Lung (tissue), 12 donors: ENCODE data around the gene PARD6B. TPM values are rescaled to one million over a fixed set of nuclear protein-coding genes. Genes with fewer than 3 reads are reported as not detected.

Source experiments
- ATAC-seq: fragments of 200-7000 bp; cut with Tn5 transposase; one replicate; pipeline ENCODE4 v1.9.1; 2020; ENCODE audit warnings: moderate number of reproducible peaks; ENCODE audit not compliant: insufficient read depth, low FRiP score
- DNase-seq, 3 donors: peaks; one replicate each; pipeline ENCODE4 v3.0.0-alpha.2; 2013 to 2017
- H3K27ac ChIP-seq, 2 donors: one replicate each; pipeline ENCODE4 v1.5.1; 2013; ENCODE audit warnings: mild to moderate bottlenecking in 2 of 2, moderate library complexity in 2 of 2, control low read depth in 1 of 2, inconsistent platforms in 1 of 2, low read depth in 1 of 2, low read length in 1 of 2
- H3K27me3 ChIP-seq, 3 donors: one replicate each; pipeline ENCODE4 v1.5.1; 2013; ENCODE audit warnings: low read length in 2 of 3; ENCODE audit not compliant: control insufficient read depth in 3 of 3, insufficient read depth in 3 of 3
- H3K36me3 ChIP-seq, 4 donors: one replicate each; pipeline ENCODE4 v1.5.1; 2013; ENCODE audit warnings: low read length in 4 of 4, mild to moderate bottlenecking in 1 of 4, moderate library complexity in 1 of 4; ENCODE audit not compliant: control insufficient read depth in 4 of 4, insufficient read depth in 4 of 4
- H3K4me1 ChIP-seq, 5 donors: one replicate each; pipeline ENCODE4 v1.5.1; 2013; ENCODE audit warnings: low read length in 5 of 5, mild to moderate bottlenecking in 2 of 5, moderate library complexity in 1 of 5; ENCODE audit not compliant: control insufficient read depth in 5 of 5, insufficient read depth in 5 of 5
- H3K4me3 ChIP-seq: one replicate; pipeline ENCODE4 v1.5.1; 2013; ENCODE audit warnings: mild to moderate bottlenecking, control low read depth, moderate library complexity
- H3K9ac ChIP-seq, 2 donors: one replicate each; pipeline ENCODE4 v1.5.1; 2013; ENCODE audit warnings: low read length in 2 of 2, control low read depth in 1 of 2; ENCODE audit not compliant: insufficient read depth in 1 of 2
- H3K9me3 ChIP-seq, 4 donors: one replicate each; pipeline ENCODE4 v1.5.1; 2013; ENCODE audit warnings: low read length in 3 of 4, mild to moderate bottlenecking in 1 of 4, moderate library complexity in 1 of 4; ENCODE audit not compliant: control insufficient read depth in 4 of 4, insufficient read depth in 3 of 4
- CTCF ChIP-seq: IDR thresholded peaks from 2 replicates; pipeline ENCODE4 v1.5.1; 2012; ENCODE audit warnings: mild to moderate bottlenecking; ENCODE audit errors: control extremely low read depth, extremely low read depth
- WGBS, 2 donors: extraction: QIAGEN DNeasy Blood & Tissue Kit; methylation state at CpG; one replicate each; pipeline ENCODE4 v1.1.7; 2013; 5-methylcytosine and 5-hydroxymethylcytosine counted together
- polyA plus RNA-seq, 2 donors: library from polyadenylated mRNA; stranded (reverse); fragments of 200-250 nt; gene quantifications; one replicate each; pipeline ENCODE4 v1.2.1, GENCODE V29; 2013
- total RNA-seq, 2 donors: library from RNA; depleted of rRNA in 1 of 2; stranded (reverse); fragments of >200 nt in 1 of 2; gene quantifications; one replicate each; pipeline ENCODE4 v1.2.1, GENCODE V29; 2014 to 2021
- donor health status: control.
- donor health status: control.
- donor health status: Bipolar disorder and iron deficiency.
- donor health status: healthy.
- donor health status: DM: yes; HTN: yes; CAD: no.

Gene PARD6B
- total and polyA plus RNA-seq, 4 donors = 2.0 to 41.8 (median 25.8) TPM

GRCh38 chr20:50733644-50734349 is 2.4 kb downstream of the PARD6B start:
- no peak overlapping the region for H3K9ac ChIP-seq
- H3K9me3 ChIP-seq = no peaks in the 10 kb centered on the region
- peaks cover 0 to 15% (median 7%) of the 10 kb centered on the region in 3 donors for H3K27me3 ChIP-seq
- no peak overlapping the region for H3K27ac ChIP-seq
- no peak for ATAC-seq
- no peaks in the 10 kb centered on the region for H3K36me3 ChIP-seq
- H3K4me3 ChIP-seq = no peak overlapping the region
- 74 to 92% methylated on average over 1 of the region's 1 CpG for WGBS, 2 donors
- no peak for TF ChIP-seq CTCF
- H3K4me1 ChIP-seq = peaks cover 0 to 17% (median 4%) of the 10 kb centered on the region in 5 donors
- no peak for DNase-seq

DNA sequence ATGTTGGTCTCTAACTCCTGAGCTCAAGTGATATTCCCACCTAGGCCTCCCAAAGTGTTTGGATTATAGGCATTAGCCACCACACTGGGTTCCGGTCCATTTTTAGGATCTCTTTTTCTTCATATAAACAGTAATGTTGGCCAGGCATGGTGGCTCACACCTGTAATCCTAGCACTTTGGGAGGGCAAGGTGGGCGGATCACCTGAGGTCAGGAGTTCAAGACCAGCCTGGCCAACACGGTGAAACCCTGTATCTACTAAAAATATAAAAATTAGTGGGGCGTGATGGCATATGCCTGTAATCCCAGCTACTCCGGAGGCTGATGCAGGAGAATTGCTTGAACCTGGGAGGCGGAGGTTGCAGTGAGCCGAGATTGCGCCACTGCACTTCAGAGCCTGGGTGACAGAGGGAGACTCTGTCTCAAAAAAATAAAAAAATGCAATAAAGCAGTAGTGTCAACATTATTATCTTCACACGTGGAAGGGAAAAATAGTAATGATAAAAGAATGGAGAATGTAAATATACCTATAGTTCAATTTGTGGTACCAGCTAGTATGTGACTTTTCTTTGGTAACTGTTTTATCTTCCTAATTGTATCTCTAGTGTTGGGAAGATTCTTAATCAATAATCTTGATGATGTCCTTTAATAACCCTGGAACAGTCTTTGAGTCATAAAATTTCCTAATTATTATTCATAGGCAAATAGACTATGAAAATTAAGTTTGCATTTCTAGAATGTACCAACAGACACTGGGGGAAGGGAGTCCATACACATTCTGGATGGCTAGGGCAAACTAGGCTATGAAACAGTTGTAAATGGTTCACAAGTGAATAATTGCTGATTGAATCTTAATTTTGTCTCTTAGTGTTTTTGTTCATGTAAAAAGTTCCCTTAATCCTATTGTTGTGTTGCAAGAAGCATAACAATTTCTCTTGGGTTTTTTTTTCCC is 3.6 kb downstream of the PARD6B start:
- DNase-seq = no peak
- peaks cover 0 to 12% (median 3%) of the 10 kb centered on the region in 5 donors for H3K4me1 ChIP-seq

GRCh38 chr20:50735813-50736212 is 4.4 kb downstream of the PARD6B start:
- no peak for DNase-seq
- H3K27me3 ChIP-seq = peaks cover 0 to 15% (median 7%) of the 10 kb centered on the region in 3 donors
- H3K9ac ChIP-seq = no peak overlapping the region
- H3K36me3 ChIP-seq = no peaks in the 10 kb centered on the region
- no peak for TF ChIP-seq CTCF
- no peak for ATAC-seq
- H3K9me3 ChIP-seq = no peaks in the 10 kb centered on the region
- H3K4me3 ChIP-seq = no peak overlapping the region
- no peak overlapping the region for H3K27ac ChIP-seq
- peaks cover 0 to 8% (median 0%) of the 10 kb centered on the region in 5 donors for H3K4me1 ChIP-seq

More for the DNA sequence above, 3.6 kb downstream of the PARD6B start:
- WGBS, 2 donors = 76 to 90% methylated on average over 9 of the region's 9 CpGs
- Histone ChIP-seq H3K36me3 (no peaks in the 10 kb centered on the region), H3K9ac (no peak overlapping the region), H3K9me3 (no peaks in the 10 kb centered on the region), H3K27me3 (peaks cover 0 to 15% (median 7%) of the 10 kb centered on the region in 3 donors), H3K4me3 (no peak overlapping the region), H3K27ac (no peak overlapping the region)
- ATAC-seq = no peak
- no peak for TF ChIP-seq CTCF
